ENCODE data around the gene ZNRF3.

GRCh38 chr22:28903080-28903479 is 19.7 kb downstream of the ZNRF3 start:
- TF ChIP-seq CTCF (IDR thresholded peaks at IDR 0.05): no peak
- no peak for TF ChIP-seq POLR2A (IDR thresholded peaks at IDR 0.05)
